ENCODE data around the gene IAH1.

GRCh38 chr2:9478526-9478925 lies 4.2 kb downstream of the IAH1 start:
- TF ChIP-seq, protein P1, sequence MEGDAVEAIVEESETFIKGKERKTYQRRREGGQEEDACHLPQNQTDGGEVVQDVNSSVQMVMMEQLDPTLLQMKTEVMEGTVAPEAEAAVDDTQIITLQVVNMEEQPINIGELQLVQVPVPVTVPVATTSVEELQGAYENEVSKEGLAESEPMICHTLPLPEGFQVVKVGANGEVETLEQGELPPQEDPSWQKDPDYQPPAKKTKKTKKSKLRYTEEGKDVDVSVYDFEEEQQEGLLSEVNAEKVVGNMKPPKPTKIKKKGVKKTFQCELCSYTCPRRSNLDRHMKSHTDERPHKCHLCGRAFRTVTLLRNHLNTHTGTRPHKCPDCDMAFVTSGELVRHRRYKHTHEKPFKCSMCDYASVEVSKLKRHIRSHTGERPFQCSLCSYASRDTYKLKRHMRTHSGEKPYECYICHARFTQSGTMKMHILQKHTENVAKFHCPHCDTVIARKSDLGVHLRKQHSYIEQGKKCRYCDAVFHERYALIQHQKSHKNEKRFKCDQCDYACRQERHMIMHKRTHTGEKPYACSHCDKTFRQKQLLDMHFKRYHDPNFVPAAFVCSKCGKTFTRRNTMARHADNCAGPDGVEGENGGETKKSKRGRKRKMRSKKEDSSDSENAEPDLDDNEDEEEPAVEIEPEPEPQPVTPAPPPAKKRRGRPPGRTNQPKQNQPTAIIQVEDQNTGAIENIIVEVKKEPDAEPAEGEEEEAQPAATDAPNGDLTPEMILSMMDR (tag by site-specific recombination; IDR thresholded peaks at IDR 0.05) = no peak
- TF ChIP-seq RBAK (tag by site-specific recombination; IDR thresholded peaks at IDR 0.05) = no peak
- TF ChIP-seq ZNF24 (tag by site-specific recombination; IDR thresholded peaks at IDR 0.05) = no peak
- no peak for TF ChIP-seq ZNF146 (tag by site-specific recombination; IDR thresholded peaks at IDR 0.05)
- TF ChIP-seq, protein P2, sequence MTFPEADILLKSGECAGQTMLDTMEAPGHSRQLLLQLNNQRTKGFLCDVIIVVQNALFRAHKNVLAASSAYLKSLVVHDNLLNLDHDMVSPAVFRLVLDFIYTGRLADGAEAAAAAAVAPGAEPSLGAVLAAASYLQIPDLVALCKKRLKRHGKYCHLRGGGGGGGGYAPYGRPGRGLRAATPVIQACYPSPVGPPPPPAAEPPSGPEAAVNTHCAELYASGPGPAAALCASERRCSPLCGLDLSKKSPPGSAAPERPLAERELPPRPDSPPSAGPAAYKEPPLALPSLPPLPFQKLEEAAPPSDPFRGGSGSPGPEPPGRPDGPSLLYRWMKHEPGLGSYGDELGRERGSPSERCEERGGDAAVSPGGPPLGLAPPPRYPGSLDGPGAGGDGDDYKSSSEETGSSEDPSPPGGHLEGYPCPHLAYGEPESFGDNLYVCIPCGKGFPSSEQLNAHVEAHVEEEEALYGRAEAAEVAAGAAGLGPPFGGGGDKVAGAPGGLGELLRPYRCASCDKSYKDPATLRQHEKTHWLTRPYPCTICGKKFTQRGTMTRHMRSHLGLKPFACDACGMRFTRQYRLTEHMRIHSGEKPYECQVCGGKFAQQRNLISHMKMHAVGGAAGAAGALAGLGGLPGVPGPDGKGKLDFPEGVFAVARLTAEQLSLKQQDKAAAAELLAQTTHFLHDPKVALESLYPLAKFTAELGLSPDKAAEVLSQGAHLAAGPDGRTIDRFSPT (tag by site-specific recombination; IDR thresholded peaks at IDR 0.05) = no peak
- TF ChIP-seq, protein P3, sequence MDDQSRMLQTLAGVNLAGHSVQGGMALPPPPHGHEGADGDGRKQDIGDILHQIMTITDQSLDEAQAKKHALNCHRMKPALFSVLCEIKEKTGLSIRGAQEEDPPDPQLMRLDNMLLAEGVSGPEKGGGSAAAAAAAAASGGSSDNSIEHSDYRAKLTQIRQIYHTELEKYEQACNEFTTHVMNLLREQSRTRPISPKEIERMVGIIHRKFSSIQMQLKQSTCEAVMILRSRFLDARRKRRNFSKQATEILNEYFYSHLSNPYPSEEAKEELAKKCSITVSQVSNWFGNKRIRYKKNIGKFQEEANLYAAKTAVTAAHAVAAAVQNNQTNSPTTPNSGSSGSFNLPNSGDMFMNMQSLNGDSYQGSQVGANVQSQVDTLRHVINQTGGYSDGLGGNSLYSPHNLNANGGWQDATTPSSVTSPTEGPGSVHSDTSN (CRISPR knock-in tag; IDR thresholded peaks at IDR 0.05) = no peak
- TF ChIP-seq, protein P4, sequence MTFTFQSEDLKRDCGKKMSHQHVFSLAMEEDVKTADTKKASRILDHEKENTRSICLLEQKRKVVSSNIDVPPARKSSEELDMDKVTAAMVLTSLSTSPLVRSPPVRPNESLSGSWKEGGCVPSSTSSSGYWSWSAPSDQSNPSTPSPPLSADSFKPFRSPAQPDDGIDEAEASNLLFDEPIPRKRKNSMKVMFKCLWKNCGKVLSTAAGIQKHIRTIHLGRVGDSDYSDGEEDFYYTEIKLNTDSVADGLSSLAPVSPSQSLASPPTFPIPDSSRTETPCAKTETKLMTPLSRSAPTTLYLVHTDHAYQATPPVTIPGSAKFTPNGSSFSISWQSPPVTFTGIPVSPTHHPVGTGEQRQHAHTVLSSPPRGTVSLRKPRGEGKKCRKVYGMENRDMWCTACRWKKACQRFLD (tag by site-specific recombination; IDR thresholded peaks at IDR 0.05) = no peak
- no peak for TF ChIP-seq YY1 (tag by site-specific recombination; IDR thresholded peaks at IDR 0.05)
- TF ChIP-seq, protein P5, sequence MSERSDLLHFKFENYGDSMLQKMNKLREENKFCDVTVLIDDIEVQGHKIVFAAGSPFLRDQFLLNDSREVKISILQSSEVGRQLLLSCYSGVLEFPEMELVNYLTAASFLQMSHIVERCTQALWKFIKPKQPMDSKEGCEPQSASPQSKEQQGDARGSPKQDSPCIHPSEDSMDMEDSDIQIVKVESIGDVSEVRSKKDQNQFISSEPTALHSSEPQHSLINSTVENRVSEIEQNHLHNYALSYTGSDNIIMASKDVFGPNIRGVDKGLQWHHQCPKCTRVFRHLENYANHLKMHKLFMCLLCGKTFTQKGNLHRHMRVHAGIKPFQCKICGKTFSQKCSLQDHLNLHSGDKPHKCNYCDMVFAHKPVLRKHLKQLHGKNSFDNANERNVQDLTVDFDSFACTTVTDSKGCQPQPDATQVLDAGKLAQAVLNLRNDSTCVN (tag by site-specific recombination; optimal IDR thresholded peaks at IDR 0.05) = no peak
- TF ChIP-seq ZFP41 (tag by site-specific recombination; IDR thresholded peaks at IDR 0.05; ENCODE audit: borderline replicate concordance) = no peak
- TF ChIP-seq, protein P6, sequence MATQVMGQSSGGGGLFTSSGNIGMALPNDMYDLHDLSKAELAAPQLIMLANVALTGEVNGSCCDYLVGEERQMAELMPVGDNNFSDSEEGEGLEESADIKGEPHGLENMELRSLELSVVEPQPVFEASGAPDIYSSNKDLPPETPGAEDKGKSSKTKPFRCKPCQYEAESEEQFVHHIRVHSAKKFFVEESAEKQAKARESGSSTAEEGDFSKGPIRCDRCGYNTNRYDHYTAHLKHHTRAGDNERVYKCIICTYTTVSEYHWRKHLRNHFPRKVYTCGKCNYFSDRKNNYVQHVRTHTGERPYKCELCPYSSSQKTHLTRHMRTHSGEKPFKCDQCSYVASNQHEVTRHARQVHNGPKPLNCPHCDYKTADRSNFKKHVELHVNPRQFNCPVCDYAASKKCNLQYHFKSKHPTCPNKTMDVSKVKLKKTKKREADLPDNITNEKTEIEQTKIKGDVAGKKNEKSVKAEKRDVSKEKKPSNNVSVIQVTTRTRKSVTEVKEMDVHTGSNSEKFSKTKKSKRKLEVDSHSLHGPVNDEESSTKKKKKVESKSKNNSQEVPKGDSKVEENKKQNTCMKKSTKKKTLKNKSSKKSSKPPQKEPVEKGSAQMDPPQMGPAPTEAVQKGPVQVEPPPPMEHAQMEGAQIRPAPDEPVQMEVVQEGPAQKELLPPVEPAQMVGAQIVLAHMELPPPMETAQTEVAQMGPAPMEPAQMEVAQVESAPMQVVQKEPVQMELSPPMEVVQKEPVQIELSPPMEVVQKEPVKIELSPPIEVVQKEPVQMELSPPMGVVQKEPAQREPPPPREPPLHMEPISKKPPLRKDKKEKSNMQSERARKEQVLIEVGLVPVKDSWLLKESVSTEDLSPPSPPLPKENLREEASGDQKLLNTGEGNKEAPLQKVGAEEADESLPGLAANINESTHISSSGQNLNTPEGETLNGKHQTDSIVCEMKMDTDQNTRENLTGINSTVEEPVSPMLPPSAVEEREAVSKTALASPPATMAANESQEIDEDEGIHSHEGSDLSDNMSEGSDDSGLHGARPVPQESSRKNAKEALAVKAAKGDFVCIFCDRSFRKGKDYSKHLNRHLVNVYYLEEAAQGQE (tag by site-specific recombination; IDR thresholded peaks at IDR 0.05) = no peak
- TF ChIP-seq ZNF133 (tag by site-specific recombination; IDR thresholded peaks at IDR 0.05) = no peak
- no peak for TF ChIP-seq OVOL3 (tag by site-specific recombination; IDR thresholded peaks at IDR 0.05)
- no peak for TF ChIP-seq ZNF112 (tag by site-specific recombination; IDR thresholded peaks at IDR 0.05)

Measured in HEK293 (cell line).